Measurements from ENCODE around the gene GZMM.

GZMM gene

GRCh38 chr19:535017-535835 lies 8.6 kb upstream of the GZMM start:
- DNase-seq: no peak

GRCh38 chr19:536031-536880 lies 7.6 kb upstream of the GZMM start:
- no peak for DNase-seq

DNA sequence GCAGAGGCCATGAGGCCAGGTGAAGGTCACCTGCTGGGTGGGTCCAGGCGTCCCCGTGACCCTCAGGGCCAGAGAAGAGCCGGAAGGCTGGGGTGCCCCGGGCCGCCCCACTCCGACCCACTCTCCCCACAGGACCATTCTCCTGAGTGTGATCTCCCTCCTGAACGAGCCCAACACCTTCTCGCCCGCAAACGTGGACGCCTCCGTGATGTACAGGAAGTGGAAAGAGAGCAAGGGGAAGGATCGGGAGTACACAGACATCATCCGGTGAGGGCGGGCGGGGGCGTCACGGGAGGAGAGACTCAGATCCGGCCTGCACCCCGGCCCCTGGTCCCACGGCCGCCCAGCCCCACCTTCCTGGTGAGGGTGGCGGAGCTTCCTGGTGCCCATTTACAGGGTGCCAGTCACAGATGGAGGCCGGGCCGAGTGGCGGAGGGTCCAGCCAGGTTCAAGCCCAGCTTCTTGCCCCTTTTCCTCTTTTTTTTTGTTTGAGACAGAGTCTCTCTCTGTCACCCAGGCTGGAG lies 6.9 kb upstream of the GZMM start:
- no peak for DNase-seq

DNA sequence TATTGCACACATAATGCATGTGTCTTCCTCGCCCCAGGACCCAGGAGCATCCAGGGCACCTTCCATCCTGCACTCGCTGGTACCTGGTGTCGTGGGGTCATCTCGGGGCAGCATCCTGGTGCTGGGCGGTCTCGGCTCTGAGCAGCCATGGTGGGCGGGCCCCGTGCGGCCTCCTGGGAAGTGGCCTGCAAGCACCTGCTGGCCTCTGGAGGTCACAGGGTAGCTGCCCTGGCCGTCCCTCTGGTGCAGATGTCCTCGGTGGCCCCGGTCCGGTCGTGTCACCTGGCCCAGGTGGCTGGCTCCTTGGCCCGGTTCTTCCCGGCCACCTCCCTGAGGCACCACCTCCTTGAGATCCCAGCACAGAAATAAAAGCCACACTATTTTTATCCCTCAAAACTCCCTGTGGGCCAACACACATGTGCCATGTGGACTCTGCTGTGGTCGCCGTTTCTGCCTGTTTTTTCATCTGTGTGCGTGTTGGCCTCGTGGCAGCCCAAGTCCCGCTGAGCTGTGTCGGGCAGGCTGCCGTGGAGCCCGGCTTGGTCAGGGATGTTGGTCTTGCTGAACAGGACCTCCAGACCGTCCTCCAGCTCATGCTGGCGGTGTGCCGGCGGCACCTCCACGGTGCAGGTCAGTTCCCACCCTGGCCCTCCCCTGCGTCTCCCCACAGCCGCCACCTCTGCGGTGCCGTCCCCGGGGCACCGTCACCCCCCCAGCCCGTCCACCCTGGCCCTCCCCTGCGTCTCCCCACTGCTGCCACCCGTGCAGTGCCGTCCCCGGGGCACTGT lies 5.0 kb upstream of the GZMM start:
- DNase-seq: no peak

GRCh38 chr19:539429-540030 lies 4.3 kb upstream of the GZMM start:
- no peak for DNase-seq

GRCh38 chr19:540867-541637 lies 2.8 kb upstream of the GZMM start:
- no peak for DNase-seq

- no peak for DNase-seq
Observed at GRCh38 chr19:541699-542098, 2.2 kb upstream of the GZMM start.

DNA sequence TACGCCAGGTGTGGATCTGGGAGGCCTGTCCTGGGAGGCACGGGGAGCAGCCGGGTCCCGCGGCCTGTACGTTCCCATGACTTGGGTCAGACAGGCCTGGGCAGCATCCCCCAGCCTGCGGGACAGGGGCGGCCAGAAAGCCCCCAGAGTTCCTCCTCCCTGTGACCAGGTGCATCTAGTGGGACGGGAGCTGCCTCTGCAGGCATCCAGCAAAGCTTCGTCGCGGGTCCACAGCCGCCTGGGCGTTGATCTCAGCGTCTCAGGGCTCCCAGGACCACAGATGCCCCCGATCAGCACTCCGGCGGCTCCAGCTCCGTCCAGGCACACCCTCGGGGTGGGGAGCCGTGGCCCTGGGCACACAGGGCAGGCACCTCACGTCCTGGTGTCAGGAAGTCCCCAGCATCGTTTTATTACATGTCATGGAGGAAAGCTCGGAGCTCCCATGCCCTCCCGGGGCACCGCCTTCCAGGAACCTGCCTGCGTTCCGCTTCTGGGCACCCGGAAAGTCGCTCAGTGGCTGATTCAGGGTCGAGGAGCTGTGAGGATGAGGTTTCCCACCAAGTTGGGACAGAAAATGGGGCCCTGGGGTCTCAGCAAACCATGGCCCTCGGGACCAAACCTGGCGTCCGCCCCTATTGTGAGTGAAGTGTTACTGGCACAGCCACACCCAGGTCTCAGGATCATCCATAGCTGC lies 1.5 kb upstream of the GZMM start:
- DNase-seq: no peak

GRCh38 chr19:547117-547516 lies 3.3 kb downstream of the GZMM start:
- no peak for DNase-seq

- no peak for DNase-seq
Observed at GRCh38 chr19:547836-548720, 4.2 kb downstream of the GZMM start.

DNA sequence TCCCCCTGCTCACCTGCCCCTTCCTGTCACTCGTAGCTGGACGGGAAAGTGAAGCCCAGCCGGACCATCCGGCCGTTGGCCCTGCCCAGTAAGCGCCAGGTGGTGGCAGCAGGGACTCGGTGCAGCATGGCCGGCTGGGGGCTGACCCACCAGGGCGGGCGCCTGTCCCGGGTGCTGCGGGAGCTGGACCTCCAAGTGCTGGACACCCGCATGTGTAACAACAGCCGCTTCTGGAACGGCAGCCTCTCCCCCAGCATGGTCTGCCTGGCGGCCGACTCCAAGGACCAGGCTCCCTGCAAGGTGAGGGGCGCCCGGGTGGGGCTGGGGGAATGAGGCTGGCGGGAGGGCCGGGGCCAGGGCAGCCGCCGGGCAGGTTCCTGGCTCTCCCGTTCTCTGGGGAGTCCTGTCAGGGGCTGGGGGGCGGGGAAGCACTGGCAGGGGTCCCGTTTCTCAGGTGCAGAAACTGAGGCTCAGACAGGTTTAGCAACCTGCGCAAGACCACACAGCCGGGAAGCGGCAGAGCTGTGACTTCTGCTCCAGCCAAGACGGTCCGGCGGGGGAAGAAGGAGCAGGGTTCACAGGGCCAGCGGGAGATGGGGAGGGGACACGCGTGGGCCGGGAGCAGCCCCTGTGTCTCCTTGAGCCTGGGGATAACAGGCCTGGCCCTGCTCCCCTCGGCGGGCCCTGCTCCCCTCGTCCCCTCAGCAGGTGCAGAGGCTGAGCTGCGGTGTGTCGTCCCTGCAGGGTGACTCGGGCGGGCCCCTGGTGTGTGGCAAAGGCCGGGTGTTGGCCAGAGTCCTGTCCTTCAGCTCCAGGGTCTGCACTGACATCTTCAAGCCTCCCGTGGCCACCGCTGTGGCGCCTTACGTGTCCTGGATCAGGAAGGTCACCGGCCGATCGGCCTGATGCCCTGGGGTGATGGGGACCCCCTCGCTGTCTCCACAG lies 5.3 kb downstream of the GZMM start:
- DNase-seq: no peak

- DNase-seq: no peak
Observed at GRCh38 chr19:554817-555216, 11.0 kb downstream of the GZMM start.

DNA sequence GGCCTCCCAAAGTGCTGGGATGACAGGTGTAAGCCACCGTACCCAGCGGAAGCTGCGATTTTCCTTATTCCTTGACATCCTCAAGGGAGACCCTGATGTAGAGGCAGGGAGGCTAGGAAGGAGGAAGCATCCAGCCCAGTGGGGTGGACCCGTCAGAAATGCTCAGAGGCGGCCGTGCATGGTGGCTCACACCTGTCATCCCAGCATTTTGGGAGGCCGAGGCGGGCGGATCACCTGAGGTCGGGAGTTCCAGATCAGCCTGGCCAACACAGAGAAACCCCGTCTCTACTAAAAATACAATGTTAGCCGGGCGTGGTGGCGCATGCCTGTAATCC lies 11.6 kb downstream of the GZMM start:
- no peak for DNase-seq

DNA sequence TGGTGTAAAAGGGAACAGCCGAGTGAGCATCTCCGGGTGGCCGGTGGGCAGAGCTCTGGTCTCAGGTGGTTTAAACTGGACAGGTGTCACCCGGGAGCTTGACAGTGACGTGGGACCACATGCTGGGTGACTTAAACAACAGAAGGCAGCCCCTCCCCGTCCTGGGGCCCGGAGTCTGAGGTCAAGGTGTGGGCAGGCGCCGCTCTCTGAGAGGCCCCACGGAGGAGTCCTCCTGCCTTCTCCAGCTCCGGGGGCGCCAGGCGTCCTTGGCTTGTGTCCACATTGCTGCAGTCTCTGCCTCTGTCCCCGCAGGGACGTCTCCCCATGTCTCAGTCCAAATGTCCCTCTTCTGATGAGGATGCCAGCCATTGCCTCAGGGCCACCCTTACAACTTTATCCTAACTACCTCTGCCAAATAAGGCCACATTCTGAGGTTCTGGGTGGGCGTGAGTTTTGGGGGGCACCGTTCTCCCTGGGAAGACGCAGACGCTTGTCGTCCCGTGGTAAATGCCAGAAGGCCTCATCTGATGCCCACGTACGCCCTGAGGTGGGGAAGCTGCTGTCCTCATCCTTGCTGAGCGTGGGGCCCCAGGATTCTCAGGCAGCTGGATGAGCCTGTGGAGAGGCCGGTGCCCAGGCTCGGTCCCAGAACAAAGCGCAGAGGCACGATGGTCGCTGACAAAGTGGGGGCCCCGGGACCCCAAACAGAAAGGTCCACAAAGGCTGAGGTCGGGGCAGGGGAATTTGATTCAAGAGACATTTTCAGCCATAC lies 12.9 kb downstream of the GZMM start:
- DNase-seq: no peak

GRCh38 chr19:558770-559439 lies 15.1 kb downstream of the GZMM start:
- DNase-seq: no peak

GRCh38 chr19:560121-560520 lies 16.3 kb downstream of the GZMM start:
- no peak for DNase-seq

- no peak for DNase-seq
Observed at GRCh38 chr19:566403-566802, 22.6 kb downstream of the GZMM start.

DNA sequence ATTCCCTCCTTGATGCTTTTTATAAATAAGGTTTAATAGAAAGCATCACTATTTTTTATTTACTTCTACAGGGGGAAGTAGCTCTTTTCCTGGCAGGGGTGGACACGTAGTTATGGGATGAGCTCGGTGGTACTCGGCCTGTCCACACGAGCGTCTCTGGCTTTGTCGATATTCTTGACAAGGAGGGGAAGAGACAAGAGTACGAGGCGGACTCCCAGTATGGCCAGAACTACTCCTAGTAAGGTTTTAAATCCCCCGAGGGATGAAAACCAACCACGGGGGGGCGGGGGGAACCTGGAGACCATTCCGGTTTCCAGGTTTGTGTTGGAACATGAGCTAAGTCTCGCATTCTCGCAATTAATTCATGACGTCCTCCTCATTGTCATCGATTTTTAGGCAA lies 23.0 kb downstream of the GZMM start:
- no peak for DNase-seq
